ENCODE measurements around the gene RER1.
A peak's percentile ranks its signal among the peaks of the same experiment; 100 is the strongest.

Gene RER1

DNA sequence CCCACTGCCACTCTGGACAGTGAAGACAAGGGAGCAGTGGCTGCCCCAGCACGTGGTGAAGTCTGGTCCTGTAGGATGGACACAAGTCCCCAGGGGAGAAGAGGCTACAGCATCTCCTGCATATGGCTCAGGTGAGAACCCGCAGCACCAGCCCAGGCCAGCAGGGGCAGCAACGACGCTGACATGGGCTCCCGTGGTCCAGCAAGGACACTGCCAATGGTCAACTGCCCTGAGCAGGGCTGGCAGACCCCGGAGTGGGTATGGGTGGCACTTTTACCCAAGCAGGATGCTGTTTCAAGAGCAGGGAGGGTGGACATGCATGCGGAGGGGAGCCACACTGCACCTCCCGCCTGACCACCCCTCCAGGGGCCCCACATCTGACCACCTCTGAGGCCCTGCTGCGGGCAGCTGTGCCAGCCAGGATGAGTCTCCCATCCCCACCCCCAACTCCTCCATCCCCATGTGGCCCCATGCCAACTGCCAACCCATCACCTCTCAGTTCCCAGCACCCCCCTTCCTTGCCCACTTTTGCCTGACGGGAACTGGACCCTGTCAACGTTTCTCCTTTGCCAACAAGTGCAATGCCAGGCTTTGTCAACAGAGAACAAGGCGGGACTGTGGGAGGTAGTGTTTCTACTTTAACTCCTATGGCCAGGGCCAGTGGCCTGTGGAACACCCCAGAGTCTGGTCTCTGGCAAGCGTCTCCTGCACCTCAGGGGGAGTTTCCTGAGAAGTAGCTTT is 8.8 kb upstream of the RER1 start:
- no peak for DNase-seq
- Histone ChIP-seq H3K9me3 (replicated peaks; ENCODE audit: insufficient read depth, low read length) (no peaks in the 10 kb centered on the region), H3K4me2 (ENCODE audit: low read depth, low read length) (no peak overlapping the region), H3K9me2 (replicated peaks; ENCODE audit: insufficient read depth, low read length) (no peaks in the 10 kb centered on the region), H3K27me3 (replicated peaks; ENCODE audit: insufficient read depth, low read length) (peaks cover 69% of the 10 kb centered on the region), H3F3A (ENCODE audit: insufficient read depth, low read length) (no peaks in the 10 kb centered on the region), H3K4me1 (ENCODE audit: low read length) (no peaks in the 10 kb centered on the region), H3K36me3 (replicated peaks; ENCODE audit: insufficient read depth, low read length) (no peaks in the 10 kb centered on the region), H4K20me1 (ENCODE audit: insufficient read depth, low read length) (no peaks in the 10 kb centered on the region), H3K79me2 (ENCODE audit: low read length) (no peaks in the 10 kb centered on the region), H3K27ac (ENCODE audit: low read length) (no peak overlapping the region), H3K9ac (ENCODE audit: low read length) (no peak overlapping the region), H3K4me3 (ENCODE audit: low read length) (no peak overlapping the region), H2AFZ (ENCODE audit: low read length) (no peak overlapping the region)
- no peak for TF ChIP-seq EZH2 (optimal IDR thresholded peaks at IDR 0.05; ENCODE audit: low read depth, low read length)
- TF ChIP-seq, protein P1, sequence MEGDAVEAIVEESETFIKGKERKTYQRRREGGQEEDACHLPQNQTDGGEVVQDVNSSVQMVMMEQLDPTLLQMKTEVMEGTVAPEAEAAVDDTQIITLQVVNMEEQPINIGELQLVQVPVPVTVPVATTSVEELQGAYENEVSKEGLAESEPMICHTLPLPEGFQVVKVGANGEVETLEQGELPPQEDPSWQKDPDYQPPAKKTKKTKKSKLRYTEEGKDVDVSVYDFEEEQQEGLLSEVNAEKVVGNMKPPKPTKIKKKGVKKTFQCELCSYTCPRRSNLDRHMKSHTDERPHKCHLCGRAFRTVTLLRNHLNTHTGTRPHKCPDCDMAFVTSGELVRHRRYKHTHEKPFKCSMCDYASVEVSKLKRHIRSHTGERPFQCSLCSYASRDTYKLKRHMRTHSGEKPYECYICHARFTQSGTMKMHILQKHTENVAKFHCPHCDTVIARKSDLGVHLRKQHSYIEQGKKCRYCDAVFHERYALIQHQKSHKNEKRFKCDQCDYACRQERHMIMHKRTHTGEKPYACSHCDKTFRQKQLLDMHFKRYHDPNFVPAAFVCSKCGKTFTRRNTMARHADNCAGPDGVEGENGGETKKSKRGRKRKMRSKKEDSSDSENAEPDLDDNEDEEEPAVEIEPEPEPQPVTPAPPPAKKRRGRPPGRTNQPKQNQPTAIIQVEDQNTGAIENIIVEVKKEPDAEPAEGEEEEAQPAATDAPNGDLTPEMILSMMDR (IDR thresholded peaks at IDR 0.05; ENCODE audit: low read length) = peak; percentile 42

DNA sequence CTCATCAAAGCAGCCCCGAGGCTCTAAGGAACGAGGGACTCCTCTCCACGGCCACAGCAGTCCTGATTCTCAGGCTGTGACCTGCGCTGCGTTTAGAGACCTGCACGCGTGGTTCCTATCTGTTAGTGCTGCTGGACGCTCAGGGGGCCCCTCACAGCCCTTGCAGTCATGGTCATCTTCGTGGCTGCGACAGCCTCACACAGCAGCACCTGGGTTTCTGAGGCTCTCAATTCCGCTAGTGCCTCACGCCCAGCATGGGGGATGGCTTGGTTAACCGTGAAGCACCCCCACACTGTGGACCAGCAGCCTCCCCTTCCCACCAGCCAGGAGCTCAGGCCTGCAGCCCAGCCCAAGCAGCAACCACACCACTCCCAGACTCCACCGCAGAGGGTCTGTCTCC is 8.1 kb upstream of the RER1 start:
- no peaks in the 10 kb centered on the region for H4K20me1 ChIP-seq (ENCODE audit: insufficient read depth, low read length)
- no peak overlapping the region for H3K9ac ChIP-seq (ENCODE audit: low read length)
- H2AFZ ChIP-seq (ENCODE audit: low read length) = no peak overlapping the region
- no peaks in the 10 kb centered on the region for H3K9me3 ChIP-seq (replicated peaks; ENCODE audit: insufficient read depth, low read length)
- peaks cover 62% of the 10 kb centered on the region for H3K27me3 ChIP-seq (replicated peaks; ENCODE audit: insufficient read depth, low read length)
- H3K27ac ChIP-seq (ENCODE audit: low read length) = no peak overlapping the region
- no peak overlapping the region for H3K4me2 ChIP-seq (ENCODE audit: low read depth, low read length)
- no peaks in the 10 kb centered on the region for H3K79me2 ChIP-seq (ENCODE audit: low read length)
- no peaks in the 10 kb centered on the region for H3F3A ChIP-seq (ENCODE audit: insufficient read depth, low read length)
- DNase-seq = no peak
- TF ChIP-seq EZH2 (optimal IDR thresholded peaks at IDR 0.05; ENCODE audit: low read depth, low read length) (no peak), EZH2phosphoT487 (IDR thresholded peaks at IDR 0.05; ENCODE audit: low read length) (no peak)
- TF ChIP-seq, protein P1 (IDR thresholded peaks at IDR 0.05; ENCODE audit: low read length) = no peak
- H3K4me1 ChIP-seq (ENCODE audit: low read length) = no peaks in the 10 kb centered on the region
- no peaks in the 10 kb centered on the region for H3K9me2 ChIP-seq (replicated peaks; ENCODE audit: insufficient read depth, low read length)
- H3K36me3 ChIP-seq (replicated peaks; ENCODE audit: insufficient read depth, low read length) = no peaks in the 10 kb centered on the region
- H3K4me3 ChIP-seq (ENCODE audit: low read length) = no peak overlapping the region

DNA sequence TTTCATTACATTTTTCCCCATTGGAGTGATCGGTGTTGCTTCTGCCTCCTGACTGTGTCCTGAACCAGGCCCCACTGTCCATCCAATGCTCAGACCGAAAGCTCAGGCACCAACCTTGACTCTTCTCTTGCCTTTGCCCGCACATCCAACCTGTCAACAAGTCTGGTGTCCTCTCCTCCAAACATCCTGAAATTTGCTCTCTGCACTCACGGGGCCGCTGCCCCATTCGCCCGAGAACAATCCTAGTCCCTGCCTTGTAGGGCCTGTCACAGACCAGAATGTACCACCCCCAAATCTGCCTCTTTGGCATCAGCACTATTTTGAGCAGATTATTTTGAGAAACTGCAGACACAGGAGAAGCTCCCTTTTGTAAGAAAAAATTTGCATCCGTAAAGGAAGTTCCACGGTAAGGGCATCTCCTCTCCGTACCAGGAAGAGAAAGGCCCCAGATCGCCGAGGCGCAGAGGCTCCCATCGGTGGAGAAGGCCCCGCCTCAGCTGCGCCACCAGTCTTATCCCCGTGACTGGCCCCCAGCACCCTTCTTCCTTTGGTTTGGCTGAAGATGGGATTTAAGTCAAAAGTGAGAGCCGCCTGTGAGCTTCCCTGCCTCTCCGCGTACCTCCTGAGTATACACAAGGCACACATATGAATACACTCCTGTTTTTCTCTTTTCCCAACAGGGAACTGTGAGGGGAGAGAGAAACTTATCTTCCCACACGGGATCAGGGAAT is 7.3 kb upstream of the RER1 start:
- Histone ChIP-seq H3K9me3 (replicated peaks; ENCODE audit: insufficient read depth, low read length) (no peaks in the 10 kb centered on the region), H3K9me2 (replicated peaks; ENCODE audit: insufficient read depth, low read length) (no peaks in the 10 kb centered on the region), H3K9ac (ENCODE audit: low read length) (no peak overlapping the region), H3K79me2 (ENCODE audit: low read length) (no peaks in the 10 kb centered on the region), H3K27ac (ENCODE audit: low read length) (no peak overlapping the region), H2AFZ (ENCODE audit: low read length) (no peak overlapping the region), H3K4me1 (ENCODE audit: low read length) (no peaks in the 10 kb centered on the region), H3F3A (ENCODE audit: insufficient read depth, low read length) (no peaks in the 10 kb centered on the region), H3K4me2 (ENCODE audit: low read depth, low read length) (no peak overlapping the region), H3K27me3 (replicated peaks; ENCODE audit: insufficient read depth, low read length) (peaks cover 54% of the 10 kb centered on the region), H4K20me1 (ENCODE audit: insufficient read depth, low read length) (no peaks in the 10 kb centered on the region), H3K4me3 (ENCODE audit: low read length) (no peak overlapping the region), H3K36me3 (replicated peaks; ENCODE audit: insufficient read depth, low read length) (no peaks in the 10 kb centered on the region)
- TF ChIP-seq EZH2phosphoT487 (IDR thresholded peaks at IDR 0.05; ENCODE audit: low read length) (no peak), EZH2 (optimal IDR thresholded peaks at IDR 0.05; ENCODE audit: low read depth, low read length) (no peak)
- TF ChIP-seq, protein P1 (IDR thresholded peaks at IDR 0.05; ENCODE audit: low read length) = no peak
- no peak for DNase-seq
